T-cell (primary cell): ENCODE data around the gene VILL. TPM values are rescaled to one million over a fixed set of nuclear protein-coding genes. Genes with fewer than 3 reads are reported as not detected.

ENCODE experiments used
- ATAC-seq, 4 experiments: fragments of 200-7000 bp in 3 of 4; fragments of 150-1000 bp in 1 of 4; cut with Tn5 transposase; replicated peaks in 1 of 4; 1 replicate in 3 of 4; 2 replicates in 1 of 4; pipeline ENCODE4 v1.10.0; 2021; ENCODE audit warnings: moderate library complexity in 3 of 4, mild to moderate bottlenecking in 2 of 4, moderate number of reproducible peaks in 1 of 4
- CTCF ChIA-PET, 2 donors: fragments of 300-600 bp; sonication (Branson Sonifier 250); formaldehyde crosslinking; loops; one replicate each; lab custom pipeline; 2022; ENCODE audit warnings: antibody characterized with exemption in 2 of 2; lab: Charles Lee
- POLR2A ChIA-PET, 2 donors: fragments of 300-600 bp; sonication (Branson Sonifier 250); formaldehyde crosslinking; loops; one replicate each; lab custom pipeline; 2022; ENCODE audit warnings: antibody characterized with exemption in 2 of 2; lab: Charles Lee
- DNase-seq, 35 experiments: peaks; one replicate each; pipeline versions ENCODE4 v3.0.0 to v3.0.0-alpha.2; 2013 to 2023
- H3K27ac ChIP-seq: one replicate; pipeline ENCODE4 v1.5.1; 2013; ENCODE audit warnings: low read length
- H3K27me3 ChIP-seq, 2 experiments: replicated peaks in 1 of 2; 1 replicate in 1 of 2; 2 replicates in 1 of 2; pipeline versions ENCODE4 v1.6.1 to v1.7.0; 2013; ENCODE audit warnings: low read length in 1 of 2, mixed read lengths in 1 of 2; ENCODE audit not compliant: control insufficient read depth in 2 of 2, insufficient read depth in 2 of 2; ENCODE audit errors: extremely low read depth in 1 of 2
- H3K36me3 ChIP-seq, 2 donors: 1 replicate in 1 of 2; 2 replicates in 1 of 2; pipeline versions ENCODE4 v1.6.1 to v1.7.0; 2013; ENCODE audit warnings: low read length in 1 of 2; ENCODE audit not compliant: control insufficient read depth in 2 of 2, insufficient read depth in 1 of 2; ENCODE audit errors: extremely low read depth in 1 of 2
- H3K4me1 ChIP-seq, 2 experiments: 1 replicate in 1 of 2; 2 replicates in 1 of 2; pipeline versions ENCODE4 v1.6.1 to v1.7.0; 2013; ENCODE audit warnings: low read length in 2 of 2, mixed read lengths in 1 of 2; ENCODE audit not compliant: insufficient read depth in 2 of 2, control insufficient read depth in 1 of 2; ENCODE audit errors: extremely low read depth in 1 of 2
- H3K4me3 ChIP-seq, 2 donors: 1 replicate in 1 of 2; 2 replicates in 1 of 2; pipeline versions ENCODE4 v1.5.1 to v1.7.0; 2013; ENCODE audit warnings: mild to moderate bottlenecking in 2 of 2, low read length in 1 of 2, moderate library complexity in 1 of 2; ENCODE audit not compliant: control insufficient read depth in 1 of 2; ENCODE audit errors: extremely low read depth in 1 of 2
- H3K9me3 ChIP-seq: 2 replicates; pipeline ENCODE4 v1.7.0; 2013
- H3K27ac Mint-ChIP-seq, 2 donors: one replicate each; pipeline ENCODE4 v1.8.0; 2020 to 2021; ENCODE audit warnings: mild to moderate bottlenecking in 2 of 2, mixed read lengths in 2 of 2
- H3K27me3 Mint-ChIP-seq, 2 donors: one replicate each; pipeline ENCODE4 v1.8.0; 2021 to 2022; ENCODE audit warnings: mixed read lengths in 2 of 2
- H3K36me3 Mint-ChIP-seq: one replicate; pipeline ENCODE4 v1.8.0; 2021; ENCODE audit warnings: mixed read lengths
- H3K4me1 Mint-ChIP-seq, 3 donors: one replicate each; pipeline ENCODE4 v1.8.0; 2020 to 2022; ENCODE audit warnings: mixed read lengths in 3 of 3, mild to moderate bottlenecking in 1 of 3
- H3K4me3 Mint-ChIP-seq, 3 donors: one replicate each; pipeline ENCODE4 v1.8.0; 2020 to 2022; ENCODE audit warnings: mild to moderate bottlenecking in 3 of 3, mixed read lengths in 3 of 3, moderate library complexity in 3 of 3
- H3K9me3 Mint-ChIP-seq, 3 donors: one replicate each; pipeline ENCODE4 v1.8.0; 2020 to 2022; ENCODE audit warnings: mixed read lengths in 3 of 3
- WGBS: methylation state at CpG from one replicate; pipeline ENCODE4 v1.1.5; 2013; ENCODE audit warnings: missing lambda C conversion rate; ENCODE audit not compliant: insufficient coverage; 5-methylcytosine and 5-hydroxymethylcytosine counted together
- total RNA-seq, 35 experiments: library from RNA in 6 of 35; stranded (reverse) in 6 of 35; fragments of 120-200 nt in 1 of 35; gene quantifications; one replicate each; pipeline versions ENCODE4 v1.2.1 to v1.2.4 and lab custom pipeline; 2013 to 2026

VILL gene
- total RNA-seq, 5 donors from 2014 or later (not counting 1 experiment from before 2014, with no cell fraction given), result 26.6 to 44.6 (median 42.1) TPM

- Histone ChIP-seq H3K27me3 (no peaks in the 10 kb centered on the region), H3K36me3 (peaks cover 10 to 14% of the 10 kb centered on the region in 2 donors), H3K9me3 (no peaks in the 10 kb centered on the region), H3K4me3 (no peak overlapping the region), H3K27ac (peak overlapping the region; percentile 85), H3K4me1 (peaks cover 29 to 55% of the 10 kb centered on the region in 2 experiments)
- Mint-ChIP-seq H3K4me3 (peak overlapping the region; percentile 25 to 93 (median 93)), H3K4me1 (peaks cover 57 to 69% (median 58%) of the 10 kb centered on the region in 3 donors), H3K27me3 (no peaks in the 10 kb centered on the region), H3K9me3 (no peaks in the 10 kb centered on the region), H3K27ac (peak overlapping the region; percentile 94 to 98), H3K36me3 (peaks cover 24% of the 10 kb centered on the region)
- DNase-seq (peak in 9 of 35 experiments; percentile 12 to 42 (median 25)), ATAC-seq (no peak)
- POLR2A ChIA-PET, result interaction anchor here in 1 of 2 donors (0.6 to 1.0 kb wide), 2 partner anchors 43 to 501 kb away, joined by 5 to 13 read pairs; partner anchors contain the start of gene DLEC1
- 50% methylated on average over 6 of the region's 10 CpGs for WGBS
- CTCF ChIA-PET, result interaction anchor here (0.5 to 1.8 kb wide), 9 partner anchors 9 to 501 kb away, joined by 3 to 39 read pairs (median 4); partner anchors contain the start of genes ACAA1 (in 1 of the 2), DLEC1 (in 1 of the 2) and MYD88 (in 1 of the 2)
These were observed 5.4 kb downstream of the VILL start for GRCh38 chr3:37995652-37996641.

- Mint-ChIP-seq H3K27me3 (no peaks in the 10 kb centered on the region), H3K36me3 (peaks cover 24% of the 10 kb centered on the region), H3K9me3 (no peaks in the 10 kb centered on the region), H3K4me1 (peaks cover 57 to 69% (median 58%) of the 10 kb centered on the region in 3 donors), H3K27ac (peak overlapping the region; percentile 94 to 98), H3K4me3 (peak overlapping the region; percentile 25 to 93 (median 50))
- DNase-seq (peak; percentile 53 to 92 (median 74)), ATAC-seq (peak; percentile 30 to 54 (median 48))
- Histone ChIP-seq H3K36me3 (peaks cover 19 to 23% of the 10 kb centered on the region in 2 donors), H3K4me3 (no peak overlapping the region), H3K4me1 (peaks cover 29 to 55% of the 10 kb centered on the region in 2 experiments), H3K9me3 (no peaks in the 10 kb centered on the region), H3K27ac (peak overlapping the region; percentile 85), H3K27me3 (no peaks in the 10 kb centered on the region)
- POLR2A ChIA-PET, result interaction anchor here (0.6 to 1.0 kb wide), 3 partner anchors 42 to 500 kb away, joined by 5 to 13 read pairs (median 6); partner anchors contain the start of gene DLEC1 (in 1 of the 2)
- CTCF ChIA-PET, result interaction anchor here (0.5 to 1.8 kb wide), 13 partner anchors 8 to 783 kb away, joined by 3 to 39 read pairs (median 4); partner anchors contain the start of genes ACAA1 (in 1 of the 2), DLEC1 (in 1 of the 2) and MYD88 (in 1 of the 2)
- WGBS, result 60% methylated on average over 6 of the region's 7 CpGs
These were observed 6.3 kb downstream of the VILL start for GRCh38 chr3:37996785-37997301.

GRCh38 chr3:37997342-37997741 is 6.8 kb downstream of the VILL start:
- WGBS, result 90% methylated on average over 6 of the region's 10 CpGs
- Mint-ChIP-seq H3K36me3 (peaks cover 24% of the 10 kb centered on the region), H3K9me3 (no peaks in the 10 kb centered on the region), H3K4me1 (peaks cover 57 to 69% (median 58%) of the 10 kb centered on the region in 3 donors), H3K27ac (peak overlapping the region in 1 of 2 donors; percentile 98), H3K27me3 (no peaks in the 10 kb centered on the region), H3K4me3 (peak overlapping the region in 1 of 3 donors; percentile 93)
- DNase-seq (peak in 2 of 35 experiments; percentile 1 to 12), ATAC-seq (no peak)
- no peaks in the 10 kb centered on the region for H3K27me3 ChIP-seq
- POLR2A ChIA-PET, result interaction anchor here (0.6 to 1.0 kb wide), 2 partner anchors 42 to 144 kb away, joined by 5 to 6 read pairs; partner anchors contain the start of gene DLEC1 (in 1 of the 2)
- no peaks in the 10 kb centered on the region for H3K9me3 ChIP-seq
- peak overlapping the region; percentile 85 for H3K27ac ChIP-seq
- CTCF ChIA-PET, result interaction anchor here (0.5 to 1.8 kb wide), 13 partner anchors 8 to 783 kb away, joined by 3 to 39 read pairs (median 4); partner anchors contain the start of genes ACAA1 (in 1 of the 2), DLEC1 (in 1 of the 2) and MYD88 (in 1 of the 2)
- H3K36me3 ChIP-seq, result peaks cover 21 to 28% of the 10 kb centered on the region in 2 donors
- H3K4me1 ChIP-seq, result peaks cover 29 to 55% of the 10 kb centered on the region in 2 experiments
- H3K4me3 ChIP-seq, result no peak overlapping the region

- H3K4me3 Mint-ChIP-seq, result peak overlapping the region; percentile 70 to 72 (median 71)
- whole genome bisulfite sequencing, result 72% methylated on average over 4 of the region's 6 CpGs
- Histone ChIP-seq H3K27ac (peak overlapping the region; percentile 85), H3K4me3 (no peak overlapping the region), H3K4me1 (peaks cover 29 to 56% of the 10 kb centered on the region in 2 experiments), H3K36me3 (peaks cover 21 to 33% of the 10 kb centered on the region in 2 donors), H3K9me3 (no peaks in the 10 kb centered on the region), H3K27me3 (no peaks in the 10 kb centered on the region)
- no peaks in the 10 kb centered on the region for H3K9me3 Mint-ChIP-seq
- H3K4me1 Mint-ChIP-seq, result peaks cover 58 to 66% (median 59%) of the 10 kb centered on the region in 3 donors
- ChIA-PET POLR2A (no interaction called here), CTCF (interaction anchor here (0.6 to 1.8 kb wide), 4 partner anchors 24 to 168 kb away, joined by 4 to 39 read pairs (median 13); partner anchors contain the start of gene DLEC1 (in 1 of the 2))
- ATAC-seq, result no peak
- peak in 2 of 35 experiments; percentile 2 to 11 for DNase-seq
- no peaks in the 10 kb centered on the region for H3K27me3 Mint-ChIP-seq
- peaks cover 24% of the 10 kb centered on the region for H3K36me3 Mint-ChIP-seq
- H3K27ac Mint-ChIP-seq, result peak overlapping the region; percentile 96 to 98
These were observed 7.3 kb downstream of the VILL start for GRCh38 chr3:37997791-37998370.

GRCh38 chr3:37999836-38000235 is 9.2 kb downstream of the VILL start:
- 83% methylated on average over 2 of the region's 6 CpGs for WGBS
- peaks cover 28% of the 10 kb centered on the region for H3K36me3 Mint-ChIP-seq
- POLR2A ChIA-PET, result no interaction called here

More at GRCh38 chr3:37999836-38000235, 9.2 kb downstream of the VILL start:
- H3K9me3 Mint-ChIP-seq, result no peaks in the 10 kb centered on the region
- no peaks in the 10 kb centered on the region for H3K27me3 Mint-ChIP-seq
- Histone ChIP-seq H3K4me1 (peaks cover 22 to 59% of the 10 kb centered on the region in 2 experiments), H3K4me3 (no peak overlapping the region), H3K9me3 (no peaks in the 10 kb centered on the region), H3K27me3 (no peaks in the 10 kb centered on the region), H3K27ac (no peak overlapping the region), H3K36me3 (peaks cover 21 to 43% of the 10 kb centered on the region in 2 donors)
- H3K4me1 Mint-ChIP-seq, result peaks cover 56 to 60% (median 57%) of the 10 kb centered on the region in 3 donors
- CTCF ChIA-PET, result no interaction called here
- peak overlapping the region; percentile 77 to 81 for H3K27ac Mint-ChIP-seq
- no peak for DNase-seq
- peak overlapping the region in 1 of 3 donors; percentile 72 for H3K4me3 Mint-ChIP-seq
- ATAC-seq, result no peak
